Measurements from ENCODE around the gene SBF2. TPM values are rescaled to one million over a fixed set of nuclear protein-coding genes. Genes with fewer than 3 reads are reported as not detected.

SBF2 gene
- polyA plus RNA-seq, 1 donor from 2014 or later = 53.4 TPM

GRCh38 chr11:9738116-9738515, 555.9 kb downstream of the SBF2 start:
- Histone ChIP-seq H3K9me2 (ENCODE audit: insufficient read depth, low read length) (no peaks in the 10 kb centered on the region), H4K20me1 (ENCODE audit: insufficient read depth) (no peaks in the 10 kb centered on the region), H3K9me3 (ENCODE audit: low read length) (no peaks in the 10 kb centered on the region), H3K9ac (ENCODE audit: low read length) (no peak overlapping the region), H3K4me2 (ENCODE audit: low read length) (no peak overlapping the region), H3K4me3 (ENCODE audit: low read length) (no peak overlapping the region), H3F3A (ENCODE audit: insufficient read depth, low read length, poor library complexity, severe bottlenecking) (no peaks in the 10 kb centered on the region), H3K27me3 (ENCODE audit: insufficient read depth, low read depth, low read length) (no peaks in the 10 kb centered on the region), H2AFZ (ENCODE audit: low read depth, low read length) (no peak overlapping the region), H3K79me2 (replicated peaks; ENCODE audit: insufficient read depth, low read length) (no peaks in the 10 kb centered on the region), H3K36me3 (ENCODE audit: insufficient read depth, low read length) (no peaks in the 10 kb centered on the region), H3K27ac (ENCODE audit: low read length) (no peak overlapping the region)
- TF ChIP-seq TAF1 (IDR thresholded peaks at IDR 0.05; ENCODE audit: low read depth) (no peak), SMC3 (conservative IDR thresholded peaks at IDR 0.05; ENCODE audit: poor library complexity) (no peak), CTCF (IDR thresholded peaks at IDR 0.05; ENCODE audit: poor library complexity, severe bottlenecking) (no peak), EZH2 (IDR thresholded peaks at IDR 0.05; ENCODE audit: borderline replicate concordance, insufficient read depth, low read length, poor library complexity, severe bottlenecking) (no peak), EP300 (conservative IDR thresholded peaks at IDR 0.05; ENCODE audit: poor library complexity, severe bottlenecking) (no peak), MXI1 (conservative IDR thresholded peaks at IDR 0.05; ENCODE audit: poor library complexity, severe bottlenecking) (no peak), REST (IDR thresholded peaks at IDR 0.05; ENCODE audit: borderline replicate concordance) (no peak), RAD21 (conservative IDR thresholded peaks at IDR 0.05) (no peak), POLR2AphosphoS5 (IDR thresholded peaks at IDR 0.05) (no peak)

- no peaks in the 10 kb centered on the region for H3K79me2 ChIP-seq (replicated peaks; ENCODE audit: insufficient read depth, low read length)
- H3K4me3 ChIP-seq (ENCODE audit: low read length) = no peak overlapping the region
- H3K27ac ChIP-seq (ENCODE audit: low read length) = no peak overlapping the region
- no peaks in the 10 kb centered on the region for H3K36me3 ChIP-seq (ENCODE audit: insufficient read depth, low read length)
- no peaks in the 10 kb centered on the region for H3F3A ChIP-seq (ENCODE audit: insufficient read depth, low read length, poor library complexity, severe bottlenecking)
- no peaks in the 10 kb centered on the region for H3K9me2 ChIP-seq (ENCODE audit: insufficient read depth, low read length)
- no peak for TF ChIP-seq SMC3 (conservative IDR thresholded peaks at IDR 0.05; ENCODE audit: poor library complexity)
- TF ChIP-seq TAF1 (IDR thresholded peaks at IDR 0.05; ENCODE audit: low read depth) = no peak
- no peak for TF ChIP-seq REST (IDR thresholded peaks at IDR 0.05; ENCODE audit: borderline replicate concordance)
- no peak for TF ChIP-seq RAD21 (conservative IDR thresholded peaks at IDR 0.05)
- TF ChIP-seq CTCF (IDR thresholded peaks at IDR 0.05; ENCODE audit: poor library complexity, severe bottlenecking) = no peak
- no peak for TF ChIP-seq POLR2AphosphoS5 (IDR thresholded peaks at IDR 0.05)
- no peak for TF ChIP-seq MXI1 (conservative IDR thresholded peaks at IDR 0.05; ENCODE audit: poor library complexity, severe bottlenecking)
- TF ChIP-seq EZH2 (IDR thresholded peaks at IDR 0.05; ENCODE audit: borderline replicate concordance, insufficient read depth, low read length, poor library complexity, severe bottlenecking) = no peak
- no peak overlapping the region for H3K9ac ChIP-seq (ENCODE audit: low read length)
- no peak overlapping the region for H3K4me2 ChIP-seq (ENCODE audit: low read length)
- no peaks in the 10 kb centered on the region for H3K27me3 ChIP-seq (ENCODE audit: insufficient read depth, low read depth, low read length)
- no peaks in the 10 kb centered on the region for H3K9me3 ChIP-seq (ENCODE audit: low read length)
- no peak overlapping the region for H2AFZ ChIP-seq (ENCODE audit: low read depth, low read length)
- H4K20me1 ChIP-seq (ENCODE audit: insufficient read depth) = no peaks in the 10 kb centered on the region
Observed at GRCh38 chr11:9736365-9736764, 557.7 kb downstream of the SBF2 start.
